Stimulated activated naive B cell treated with anti-CD40 and anti-IgM and Interleukin-4, amounts not matched to agents 10 μg/mL and 1 μg/mL and 100 μg/mL, for 72 hours (primary cell): ENCODE results near the gene ITFG2.

Experiments used
- ATAC-seq, 2 donors: fragments of 150-1000 bp; cut with Tn5 transposase; replicated peaks; 2 replicates each; pipeline ENCODE4 v1.10.0; 2021; ENCODE audit warnings: moderate library complexity in 1 of 2
- DNase-seq: peaks from one replicate; pipeline ENCODE4 v3.0.0; 2021
- H3K27ac Mint-ChIP-seq: one replicate; pipeline ENCODE4 v1.8.0; 2022; ENCODE audit warnings: mild to moderate bottlenecking, mixed read lengths
- H3K27me3 Mint-ChIP-seq, 2 donors: one replicate each; pipeline ENCODE4 v1.8.0; 2022; ENCODE audit warnings: mixed read lengths in 2 of 2
- H3K36me3 Mint-ChIP-seq, 2 donors: one replicate each; pipeline ENCODE4 v1.8.0; 2022; ENCODE audit warnings: mixed read lengths in 2 of 2, mild to moderate bottlenecking in 1 of 2
- H3K4me1 Mint-ChIP-seq, 2 donors: one replicate each; pipeline ENCODE4 v1.8.0; 2022; ENCODE audit warnings: mixed read lengths in 2 of 2, mild to moderate bottlenecking in 1 of 2
- H3K4me3 Mint-ChIP-seq, 2 donors: one replicate each; pipeline ENCODE4 v1.8.0; 2022; ENCODE audit warnings: mild to moderate bottlenecking in 2 of 2, mixed read lengths in 2 of 2, moderate library complexity in 1 of 2
- H3K9me3 Mint-ChIP-seq, 2 donors: one replicate each; pipeline ENCODE4 v1.8.0; 2022; ENCODE audit warnings: mixed read lengths in 2 of 2, mild to moderate bottlenecking in 1 of 2

The ITFG2 gene

DNA sequence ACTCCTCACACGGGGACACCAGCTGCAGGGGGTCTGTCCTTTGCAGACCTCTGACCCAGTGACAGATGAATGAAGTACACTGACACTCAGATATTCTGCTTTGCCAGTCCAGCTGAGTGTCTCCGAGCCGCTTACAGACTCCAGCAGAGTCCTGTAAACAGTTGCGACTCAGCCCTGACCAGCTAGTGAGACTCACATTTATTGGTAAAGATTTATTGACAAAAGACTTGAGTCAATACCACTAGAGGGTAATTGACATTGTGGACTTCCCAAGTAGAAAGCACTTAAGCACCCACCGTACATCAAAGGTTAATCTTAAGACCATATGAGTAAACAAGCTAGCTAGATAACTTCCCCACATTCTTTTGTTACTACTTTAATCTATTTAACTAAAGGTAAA lies 27.5 kb upstream of the ITFG2 start:
- Mint-ChIP-seq H3K4me3 (no peak overlapping the region), H3K27me3 (peaks cover 23% of the 10 kb centered on the region in 2 donors), H3K9me3 (no peaks in the 10 kb centered on the region), H3K4me1 (peaks cover 11 to 14% of the 10 kb centered on the region in 2 donors), H3K27ac (no peak overlapping the region), H3K36me3 (no peaks in the 10 kb centered on the region)
- no peak for ATAC-seq
- DNase-seq = no peak

DNA sequence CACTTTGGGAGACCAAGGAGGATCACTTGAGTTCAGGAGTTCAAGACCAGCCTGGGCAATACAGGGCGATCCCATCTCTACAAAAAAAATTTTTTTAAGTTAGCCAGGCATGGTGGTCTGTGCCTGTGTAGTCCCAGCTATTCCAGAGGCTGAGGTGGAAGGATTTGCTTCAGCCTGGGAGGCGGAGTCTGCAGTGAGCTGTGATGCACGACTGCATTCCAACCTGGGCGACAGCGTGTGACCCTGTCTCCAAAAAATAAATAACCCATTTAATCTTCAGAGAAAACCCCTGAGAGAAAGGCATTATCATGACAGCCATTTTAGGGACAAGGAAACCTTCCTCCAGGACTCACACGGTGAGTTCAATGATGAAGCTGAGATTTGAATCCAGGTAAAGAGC lies 21.4 kb upstream of the ITFG2 start:
- ATAC-seq = no peak
- peaks cover 0 to under 1% of the 10 kb centered on the region in 2 donors for H3K36me3 Mint-ChIP-seq
- no peaks in the 10 kb centered on the region for H3K9me3 Mint-ChIP-seq

DNA sequence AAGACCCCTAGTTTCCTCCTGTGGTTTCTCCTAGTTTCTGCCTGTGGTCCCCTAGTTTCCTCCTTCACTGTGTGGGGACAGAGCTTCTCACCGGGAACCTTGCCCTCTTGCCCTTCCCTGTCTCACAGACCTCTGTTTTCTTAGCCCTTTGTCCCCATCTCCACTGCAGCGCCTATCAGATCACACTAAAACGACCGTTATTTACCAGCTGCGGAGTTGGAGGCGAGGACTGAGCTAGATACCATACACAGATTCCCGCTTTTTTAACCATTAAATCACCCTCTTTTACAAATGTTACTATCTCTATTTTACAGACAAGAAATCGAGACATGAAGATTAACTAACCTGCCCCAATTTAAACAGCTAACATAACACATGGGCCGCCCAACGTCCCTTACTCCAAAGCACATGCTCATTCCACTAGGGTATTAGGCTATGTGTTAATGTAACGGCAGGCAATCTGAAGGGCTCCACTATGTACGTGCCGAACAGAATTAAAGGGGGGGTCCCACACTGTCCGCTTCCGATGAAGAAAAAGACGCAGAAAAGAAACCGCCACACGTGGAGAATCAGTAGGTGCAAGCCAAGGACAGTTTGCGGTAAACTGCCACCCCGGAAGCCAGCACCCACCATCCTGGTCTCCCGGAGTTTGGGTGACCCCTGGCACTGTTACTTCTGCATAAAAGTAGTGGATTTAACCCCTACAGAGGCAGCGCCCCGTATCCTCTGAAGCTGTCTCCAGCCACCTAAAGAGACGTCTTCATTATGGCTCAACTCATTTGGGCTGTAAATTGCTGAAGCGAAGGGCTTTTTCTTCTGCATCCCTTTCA lies 19.6 kb upstream of the ITFG2 start:
- DNase-seq (no peak), ATAC-seq (no peak)
- H3K4me1 Mint-ChIP-seq = peaks cover 18 to 26% of the 10 kb centered on the region in 2 donors
- peak overlapping the region; percentile 81 for H3K27ac Mint-ChIP-seq
- H3K27me3 Mint-ChIP-seq = no peaks in the 10 kb centered on the region
- no peaks in the 10 kb centered on the region for H3K9me3 Mint-ChIP-seq
- peaks cover 5 to 19% of the 10 kb centered on the region in 2 donors for H3K36me3 Mint-ChIP-seq
- peak overlapping the region in 1 of 2 donors; percentile 89 for H3K4me3 Mint-ChIP-seq

More for the DNA sequence above, 21.4 kb upstream of the ITFG2 start:
- DNase-seq = no peak
- Mint-ChIP-seq H3K27me3 (no peaks in the 10 kb centered on the region), H3K27ac (no peak overlapping the region), H3K4me1 (peaks cover 4 to 8% of the 10 kb centered on the region in 2 donors), H3K4me3 (no peak overlapping the region)

DNA sequence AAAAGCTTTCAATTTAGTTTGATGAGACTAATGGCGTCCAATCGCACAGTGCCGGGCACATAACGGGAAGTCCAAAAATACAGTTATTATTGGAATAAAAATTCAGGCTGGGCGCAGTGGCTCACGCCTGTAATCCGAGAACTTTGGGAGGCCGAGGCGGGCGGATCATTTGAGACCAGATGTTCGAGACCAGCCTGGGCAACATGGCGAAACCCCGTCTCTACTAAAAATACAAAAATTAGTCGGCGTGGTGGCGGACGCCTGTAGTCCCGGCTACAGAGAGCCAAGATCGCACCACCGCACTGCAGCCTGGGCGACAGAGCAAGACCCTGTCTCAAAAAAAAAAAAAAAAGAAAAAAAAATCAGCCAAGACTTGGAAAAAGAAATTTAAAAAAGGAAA lies 18.9 kb upstream of the ITFG2 start:
- H3K27ac Mint-ChIP-seq = no peak overlapping the region
- H3K36me3 Mint-ChIP-seq = peaks cover 10 to 24% of the 10 kb centered on the region in 2 donors
- H3K4me1 Mint-ChIP-seq = peaks cover 21 to 31% of the 10 kb centered on the region in 2 donors
- DNase-seq = no peak
- no peaks in the 10 kb centered on the region for H3K27me3 Mint-ChIP-seq
- peak overlapping the region; percentile 82 to 89 for H3K4me3 Mint-ChIP-seq
- no peaks in the 10 kb centered on the region for H3K9me3 Mint-ChIP-seq
- no peak for ATAC-seq

DNA sequence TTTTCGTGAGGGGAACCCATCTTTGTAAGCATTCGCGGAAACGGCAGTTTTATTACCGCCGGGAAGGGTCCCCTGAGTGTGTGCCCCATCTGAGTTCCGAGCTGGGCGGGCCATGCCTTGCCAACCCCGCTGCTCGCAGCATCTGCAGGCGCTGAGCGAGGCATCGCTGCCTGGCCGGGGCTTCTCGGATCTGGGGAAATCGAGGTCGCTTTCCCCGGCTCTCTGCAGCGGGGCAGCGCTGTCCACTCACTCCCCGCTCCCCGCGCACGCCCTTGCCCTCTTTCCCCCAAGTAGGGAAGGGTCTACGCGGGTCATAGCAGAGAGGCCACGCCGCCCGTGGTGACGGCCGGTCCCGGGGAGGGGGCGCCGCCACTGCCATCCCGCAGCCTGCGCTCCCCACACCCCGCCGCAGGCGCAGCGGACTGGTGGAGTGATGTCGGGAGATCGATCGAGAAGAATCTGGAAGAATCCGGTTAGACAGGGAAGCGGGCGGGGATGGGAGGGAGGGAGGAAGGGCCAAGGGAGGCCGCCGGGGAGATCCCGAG lies 18.2 kb upstream of the ITFG2 start:
- Mint-ChIP-seq H3K36me3 (peaks cover 10 to 31% of the 10 kb centered on the region in 2 donors), H3K4me1 (peaks cover 23 to 36% of the 10 kb centered on the region in 2 donors), H3K4me3 (peak overlapping the region; percentile 82 to 89), H3K27me3 (no peaks in the 10 kb centered on the region), H3K9me3 (no peaks in the 10 kb centered on the region), H3K27ac (no peak overlapping the region)
- peak; percentile 24 to 26 for ATAC-seq
- DNase-seq = peak; percentile 8

DNA sequence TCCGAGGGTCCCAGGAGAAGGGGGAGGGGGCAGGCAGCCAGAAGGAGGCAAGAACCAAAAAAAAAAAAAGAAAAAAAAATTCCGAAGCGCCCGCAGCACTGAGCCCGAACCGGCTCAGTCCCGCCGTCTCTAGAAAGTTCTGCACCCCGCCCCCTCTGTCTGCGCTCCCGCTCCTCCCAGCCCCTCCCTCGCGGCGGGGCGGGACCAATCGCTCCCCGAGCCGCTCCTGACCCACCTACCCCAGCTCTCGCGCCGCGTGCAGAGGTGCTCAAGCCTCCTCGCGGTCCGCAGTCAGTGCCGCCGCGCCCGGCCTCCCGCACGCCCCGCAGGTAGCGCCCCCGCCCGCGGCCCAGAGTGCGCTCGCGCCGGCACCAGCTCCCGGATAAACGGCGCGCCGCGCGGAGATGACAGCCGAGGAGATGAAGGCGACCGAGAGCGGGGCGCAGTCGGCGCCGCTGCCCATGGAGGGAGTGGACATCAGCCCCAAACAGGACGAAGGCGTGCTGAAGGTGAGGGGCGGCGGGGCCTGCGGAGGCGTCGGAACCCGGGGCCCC lies 17.7 kb upstream of the ITFG2 start, which contains the start of gene FKBP4:
Gene FKBP4, plus strand, starts transcription at position 235 of the 554 bp plus-strand sequence. Its CDS starts 170 bp downstream, at position 405.
- Mint-ChIP-seq H3K27ac (peak within 1 kb of the TSS; percentile 92), H3K36me3 (peaks cover 11 to 36% of the 10 kb centered on the region in 2 donors), H3K4me3 (peak within 1 kb of the TSS; percentile 89 to 92), H3K27me3 (no peaks in the 10 kb centered on the region), H3K9me3 (no peaks in the 10 kb centered on the region), H3K4me1 (peaks cover 23 to 36% of the 10 kb centered on the region in 2 donors)
- peak; percentile 81 for DNase-seq
- ATAC-seq = peak; percentile 91 to 93

DNA sequence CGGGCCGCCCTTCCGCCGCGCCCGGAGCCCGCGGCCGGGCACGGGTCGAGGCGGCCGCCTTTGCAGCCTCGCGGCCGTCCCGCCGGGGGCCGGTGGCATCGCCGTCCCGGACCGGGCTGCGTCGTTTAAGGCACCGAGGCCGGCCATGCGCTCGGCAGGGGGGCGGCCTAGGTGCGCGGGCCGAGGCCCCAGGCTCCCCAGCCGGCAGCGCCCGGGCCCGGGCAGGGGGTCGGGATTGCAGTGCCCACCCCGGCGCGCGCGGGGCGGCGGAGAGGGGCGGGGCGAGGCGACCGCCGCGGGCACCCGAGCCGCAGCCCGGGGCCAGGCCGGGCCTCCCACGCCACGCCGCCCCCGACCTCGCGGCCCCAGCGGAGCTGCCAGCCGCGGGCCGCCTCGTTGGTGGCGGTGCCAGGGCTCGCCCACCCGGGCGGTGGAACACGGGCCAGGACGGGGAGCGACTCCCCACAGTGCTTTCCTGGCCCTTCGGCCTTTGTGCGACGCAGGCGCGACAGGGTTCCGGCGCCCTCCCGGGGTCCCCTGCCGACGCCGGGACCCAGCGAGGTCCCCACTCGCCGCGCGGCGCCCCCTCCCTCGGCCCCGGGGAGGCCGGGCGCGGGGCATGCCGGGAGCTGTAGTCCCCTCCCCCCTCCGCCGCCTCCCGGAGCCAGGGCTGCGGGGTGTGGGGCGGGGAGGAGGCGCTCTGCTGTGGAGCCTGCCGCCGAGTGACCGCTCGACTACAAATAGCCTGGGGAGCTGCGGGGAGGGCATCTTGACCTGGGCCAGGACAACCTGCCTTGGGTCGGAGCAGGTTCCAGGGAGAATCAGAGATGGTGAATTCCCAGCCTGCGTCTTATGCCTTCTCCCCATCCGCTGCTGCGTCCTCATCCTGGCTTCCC lies 16.9 kb upstream of the ITFG2 start:
- H3K27me3 Mint-ChIP-seq = no peaks in the 10 kb centered on the region
- ATAC-seq = peak; percentile 71 to 79
- H3K4me3 Mint-ChIP-seq = peak overlapping the region; percentile 89 to 92
- H3K27ac Mint-ChIP-seq = peak overlapping the region; percentile 92
- H3K9me3 Mint-ChIP-seq = no peaks in the 10 kb centered on the region
- H3K4me1 Mint-ChIP-seq = peaks cover 23 to 41% of the 10 kb centered on the region in 2 donors
- peak; percentile 54 for DNase-seq
- peaks cover 18 to 44% of the 10 kb centered on the region in 2 donors for H3K36me3 Mint-ChIP-seq

DNA sequence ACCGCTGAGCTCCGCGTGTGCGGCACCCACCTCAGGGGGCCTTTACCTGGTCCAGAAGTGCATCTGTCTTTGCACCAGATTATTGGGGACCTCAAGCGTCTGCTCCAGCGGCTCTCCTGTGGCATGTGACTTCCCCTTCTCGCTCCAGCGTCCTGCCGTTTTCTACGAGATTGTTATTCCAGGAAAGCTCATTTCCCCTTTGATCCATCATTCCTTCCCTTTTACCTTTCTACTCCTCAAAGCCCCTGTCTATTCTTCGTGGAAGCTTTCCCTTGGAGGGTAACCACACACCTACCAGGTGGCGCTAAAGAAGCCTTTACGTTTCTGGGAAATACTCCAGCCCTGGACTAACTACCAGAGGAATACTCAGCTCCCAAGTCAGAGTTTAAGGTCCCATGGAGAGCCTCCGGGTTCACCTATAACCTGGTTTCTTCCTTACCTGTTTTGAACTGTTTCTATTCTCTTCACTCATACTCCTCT lies 16.2 kb upstream of the ITFG2 start:
- H3K4me1 Mint-ChIP-seq = peaks cover 23 to 41% of the 10 kb centered on the region in 2 donors
- H3K4me3 Mint-ChIP-seq = peak overlapping the region; percentile 87 to 92
- ATAC-seq (no peak), DNase-seq (no peak)
- H3K27ac Mint-ChIP-seq = peak overlapping the region; percentile 92
- H3K9me3 Mint-ChIP-seq = no peaks in the 10 kb centered on the region
- no peaks in the 10 kb centered on the region for H3K27me3 Mint-ChIP-seq
- H3K36me3 Mint-ChIP-seq = peaks cover 23 to 50% of the 10 kb centered on the region in 2 donors

- peaks cover 34 to 65% of the 10 kb centered on the region in 2 donors for H3K36me3 Mint-ChIP-seq
- H3K4me3 Mint-ChIP-seq = no peak overlapping the region
These were observed 14.6 kb upstream of the ITFG2 start for GRCh38 chr12:2797721-2798418.

GRCh38 chr12:2800046-2800570 lies 12.4 kb upstream of the ITFG2 start:
- Mint-ChIP-seq H3K36me3 (peaks cover 42 to 83% of the 10 kb centered on the region in 2 donors), H3K4me1 (peaks cover 45 to 59% of the 10 kb centered on the region in 2 donors), H3K27me3 (no peaks in the 10 kb centered on the region), H3K9me3 (no peaks in the 10 kb centered on the region), H3K27ac (peak overlapping the region; percentile 17), H3K4me3 (no peak overlapping the region)
- ATAC-seq = no peak
- no peak for DNase-seq

More at GRCh38 chr12:2797721-2798418, 14.6 kb upstream of the ITFG2 start:
- Mint-ChIP-seq H3K27ac (peak overlapping the region; percentile 20), H3K27me3 (no peaks in the 10 kb centered on the region), H3K4me1 (peaks cover 26 to 40% of the 10 kb centered on the region in 2 donors), H3K9me3 (no peaks in the 10 kb centered on the region)
- no peak for ATAC-seq
- DNase-seq = no peak

GRCh38 chr12:2801044-2801783 lies 11.3 kb upstream of the ITFG2 start:
- Mint-ChIP-seq H3K27me3 (no peaks in the 10 kb centered on the region), H3K36me3 (peaks cover 45 to 87% of the 10 kb centered on the region in 2 donors), H3K4me1 (peaks cover 46 to 63% of the 10 kb centered on the region in 2 donors), H3K4me3 (no peak overlapping the region), H3K9me3 (no peaks in the 10 kb centered on the region), H3K27ac (peak overlapping the region; percentile 71)
- ATAC-seq (no peak), DNase-seq (no peak)

DNA sequence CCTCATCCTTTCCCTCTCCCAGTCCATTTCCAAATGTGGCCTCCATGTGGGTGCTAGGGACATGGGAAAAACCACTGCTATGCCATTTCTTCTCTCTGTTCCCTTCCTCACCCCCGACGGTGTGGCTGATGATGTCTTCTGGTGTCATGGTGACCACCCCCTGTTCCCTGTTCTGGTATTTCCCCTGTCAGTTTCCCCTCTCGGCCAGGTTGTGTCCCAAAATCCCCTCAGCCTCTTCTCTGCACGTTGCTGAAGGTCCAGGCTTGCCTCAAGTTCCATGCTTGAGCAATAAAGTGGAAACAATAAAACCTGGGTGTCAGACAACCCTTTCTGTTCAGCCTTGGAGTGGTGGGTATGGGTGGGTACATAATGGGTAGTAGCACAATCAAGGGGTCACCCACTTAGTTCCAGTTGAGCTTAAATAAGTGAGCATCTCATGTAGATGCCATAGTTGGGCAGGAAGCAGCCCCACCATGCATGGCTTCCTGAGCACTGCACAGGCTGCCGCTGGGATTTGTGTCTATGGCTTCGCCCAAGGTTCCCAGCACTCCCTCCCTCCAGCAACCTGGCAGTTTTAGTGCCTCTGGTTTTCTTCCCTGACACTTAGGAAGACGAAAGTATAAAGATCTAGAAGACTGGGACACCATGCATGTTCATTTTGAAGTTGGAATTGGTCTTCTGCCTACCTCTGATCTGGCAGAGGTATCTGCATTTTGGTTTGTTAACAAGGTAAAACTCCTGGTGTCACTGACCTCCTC lies 8.7 kb upstream of the ITFG2 start:
- peaks cover 40 to 66% of the 10 kb centered on the region in 2 donors for H3K36me3 Mint-ChIP-seq
- peak; percentile 68 to 78 for ATAC-seq
- peaks cover 29 to 39% of the 10 kb centered on the region in 2 donors for H3K4me1 Mint-ChIP-seq

More for the DNA sequence above, 8.7 kb upstream of the ITFG2 start:
- Mint-ChIP-seq H3K9me3 (no peaks in the 10 kb centered on the region), H3K27me3 (no peaks in the 10 kb centered on the region), H3K27ac (peak overlapping the region; percentile 95), H3K4me3 (peak overlapping the region in 1 of 2 donors; percentile 8)
- DNase-seq = peak; percentile 27
